HepG2 (cell line): ENCODE data around the gene JAGN1. TPM values are rescaled to one million over a fixed set of nuclear protein-coding genes. Genes with fewer than 3 reads are reported as not detected.
A peak's percentile ranks its signal among the peaks of the same experiment; 100 is the strongest.

ENCODE experiments used
- CENPX ChIP-seq: sonication (generic); formaldehyde crosslinking; IDR thresholded peaks from 2 replicates; pipeline ENCODE4 v1.9.0; 2021; ENCODE audit warnings: mild to moderate bottlenecking, missing genetic modification reagents, moderate library complexity
- GTF2F1 ChIP-seq: fragments of 150-350 bp; IDR thresholded peaks from 2 replicates; pipeline ENCODE4 v1.6.1; 2014; ENCODE audit warnings: low read length
- KDM2A ChIP-seq: sonication (generic); formaldehyde crosslinking; IDR thresholded peaks from 2 replicates; pipeline ENCODE4 v1.4.0; 2020; ENCODE audit warnings: low read depth, missing genetic modification reagents, borderline replicate concordance
- KLF15 ChIP-seq: sonication (generic); formaldehyde crosslinking; IDR thresholded peaks from 2 replicates; pipeline ENCODE4 v1.8.1; 2023; ENCODE audit warnings: borderline replicate concordance, mild to moderate bottlenecking, inconsistent platforms, missing genetic modification reagents, mixed read lengths
- MED8 ChIP-seq: sonication (generic); formaldehyde crosslinking; IDR thresholded peaks from 2 replicates; pipeline ENCODE4 v1.8.1; 2023; ENCODE audit warnings: mild to moderate bottlenecking, missing genetic modification reagents; ENCODE audit not compliant: insufficient replicate concordance
- PCBP1 ChIP-seq: fragments of 200-400 bp; formaldehyde crosslinking; IDR thresholded peaks from 2 replicates; pipeline ENCODE4 v1.6.1; 2017; ENCODE audit warnings: mild to moderate bottlenecking, low read depth, low read length, borderline replicate concordance
- SP2 ChIP-seq: sonication (generic); formaldehyde crosslinking; IDR thresholded peaks from 2 replicates; pipeline ENCODE4 v1.5.1; 2020; ENCODE audit warnings: mild to moderate bottlenecking, missing genetic modification reagents
- ZKSCAN8 ChIP-seq: IDR thresholded peaks from 2 replicates; pipeline ENCODE4 v1.6.1; 2016; ENCODE audit warnings: borderline replicate concordance, missing genetic modification reagents, missing compliant biosample characterization
- ZNF552 ChIP-seq: sonication (generic); formaldehyde crosslinking; IDR thresholded peaks from 2 replicates; pipeline ENCODE4 v1.9.0; 2022; ENCODE audit warnings: missing genetic modification reagents, mild to moderate bottlenecking, borderline replicate concordance
- ZNF709 ChIP-seq: sonication (generic); formaldehyde crosslinking; IDR thresholded peaks from 2 replicates; pipeline ENCODE4 v1.5.0; 2020; ENCODE audit warnings: mild to moderate bottlenecking, missing genetic modification reagents
- polyA plus RNA-seq, 8 experiments: library from polyadenylated mRNA; depleted of rRNA in 3 of 8; stranded (reverse) in 7 of 8; unstranded in 1 of 8; fragments of >200 nt; fragmentation: Illumina TruSeq in 4 of 8; extraction: Trizol in 4 of 8; gene quantifications; 2 replicates each; pipeline versions ENCODE4 v1.2.1 to v1.2.3, GENCODE V29; 2011 to 2016; ENCODE audit warnings: low read depth in 4 of 8, missing spikeins in 1 of 8, mixed read lengths in 1 of 8; ENCODE audit not compliant: insufficient read depth in 1 of 8
- total RNA-seq, 5 experiments: library from RNA; depleted of rRNA; stranded (reverse); fragments of >200 nt; fragmentation: Illumina TruSeq; extraction: Trizol; gene quantifications; 2 replicates each; pipeline ENCODE4 v1.2.3, GENCODE V29; 2016; ENCODE audit warnings: low read depth in 1 of 5
- TF ChIP-seq, protein P1 (sequence below): IDR thresholded peaks from 2 replicates; pipeline ENCODE4 v1.6.1; 2016; ENCODE audit warnings: control low read depth
- TF ChIP-seq, protein P2 (sequence below): sonication (generic); formaldehyde crosslinking; IDR thresholded peaks from 2 replicates; pipeline ENCODE4 v1.8.1; 2022; ENCODE audit warnings: mild to moderate bottlenecking, missing genetic modification reagents
- TF ChIP-seq, protein P3 (sequence below): IDR thresholded peaks from 2 replicates; pipeline ENCODE4 v1.6.1; 2012; ENCODE audit warnings: low read depth, low read length, improper control_type of control experiment
- TF ChIP-seq, protein P4 (sequence below): sonication (generic); formaldehyde crosslinking; IDR thresholded peaks from 2 replicates; pipeline ENCODE4 v1.5.0; 2020; ENCODE audit warnings: missing genetic modification reagents
- TF ChIP-seq, protein P5 (sequence below): sonication (generic); formaldehyde crosslinking; IDR thresholded peaks from 2 replicates; pipeline ENCODE4 v1.5.1; 2020; ENCODE audit warnings: missing genetic modification reagents, mild to moderate bottlenecking, borderline replicate concordance
- TF ChIP-seq, protein P6 (sequence below): IDR thresholded peaks from 2 replicates; pipeline ENCODE4 v1.6.1; 2016
- TF ChIP-seq, protein P7 (sequence below): sonication (generic); formaldehyde crosslinking; IDR thresholded peaks from 2 replicates; pipeline ENCODE4; 2020; ENCODE audit warnings: missing genetic modification reagents, mild to moderate bottlenecking, borderline replicate concordance

JAGN1 gene
- total and polyA plus RNA-seq, 2 of the 13 experiments (the other 11 are each of a cell fraction or from before 2014, with no cell fraction given) = 49.9 to 50.9 TPM

DNA sequence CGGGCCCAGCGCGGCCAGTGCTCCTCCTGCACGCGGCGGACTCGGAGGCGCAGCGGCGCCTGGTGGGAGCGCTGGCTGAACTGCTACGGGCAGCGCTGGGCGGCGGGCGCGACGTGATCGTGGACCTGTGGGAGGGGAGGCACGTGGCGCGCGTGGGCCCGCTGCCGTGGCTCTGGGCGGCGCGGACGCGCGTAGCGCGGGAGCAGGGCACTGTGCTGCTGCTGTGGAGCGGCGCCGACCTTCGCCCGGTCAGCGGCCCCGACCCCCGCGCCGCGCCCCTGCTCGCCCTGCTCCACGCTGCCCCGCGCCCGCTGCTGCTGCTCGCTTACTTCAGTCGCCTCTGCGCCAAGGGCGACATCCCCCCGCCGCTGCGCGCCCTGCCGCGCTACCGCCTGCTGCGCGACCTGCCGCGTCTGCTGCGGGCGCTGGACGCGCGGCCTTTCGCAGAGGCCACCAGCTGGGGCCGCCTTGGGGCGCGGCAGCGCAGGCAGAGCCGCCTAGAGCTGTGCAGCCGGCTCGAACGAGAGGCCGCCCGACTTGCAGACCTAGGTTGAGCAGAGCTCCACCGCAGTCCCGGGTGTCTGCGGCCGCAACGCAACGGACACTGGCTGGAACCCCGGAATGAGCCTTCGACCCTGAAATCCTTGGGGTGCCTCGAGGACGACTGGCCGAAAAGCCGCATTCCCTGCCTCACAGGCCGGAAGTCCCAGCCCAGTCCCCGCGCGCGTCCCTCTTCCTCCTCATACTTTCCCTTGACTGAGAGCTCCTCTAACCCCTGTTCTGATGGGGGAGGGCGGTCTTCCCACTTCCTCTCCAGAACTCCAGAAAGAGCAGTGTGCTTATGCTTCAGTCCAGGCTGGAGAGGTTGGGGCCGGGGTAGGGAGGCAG lies 25.1 kb downstream of the JAGN1 start (continued):
- TF ChIP-seq, protein P1, sequence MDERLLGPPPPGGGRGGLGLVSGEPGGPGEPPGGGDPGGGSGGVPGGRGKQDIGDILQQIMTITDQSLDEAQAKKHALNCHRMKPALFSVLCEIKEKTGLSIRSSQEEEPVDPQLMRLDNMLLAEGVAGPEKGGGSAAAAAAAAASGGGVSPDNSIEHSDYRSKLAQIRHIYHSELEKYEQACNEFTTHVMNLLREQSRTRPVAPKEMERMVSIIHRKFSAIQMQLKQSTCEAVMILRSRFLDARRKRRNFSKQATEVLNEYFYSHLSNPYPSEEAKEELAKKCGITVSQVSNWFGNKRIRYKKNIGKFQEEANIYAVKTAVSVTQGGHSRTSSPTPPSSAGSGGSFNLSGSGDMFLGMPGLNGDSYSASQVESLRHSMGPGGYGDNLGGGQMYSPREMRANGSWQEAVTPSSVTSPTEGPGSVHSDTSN (CRISPR knock-in tag) = no peak
- TF ChIP-seq MED8 (peak; percentile 80), GTF2F1 (no peak), ZNF709 (peak; percentile 53; the same call in 1 of the 2 replicates), ZNF552 (CRISPR knock-in tag) (peak; percentile 74; the same call in 1 of the 2 replicates), CENPX (CRISPR knock-in tag) (no peak), PCBP1 (no peak), SP2 (CRISPR knock-in tag) (no peak), KDM2A (CRISPR knock-in tag) (peak; percentile 53), KLF15 (CRISPR knock-in tag) (peak; percentile 85; the same call in 1 of the 2 replicates), ZKSCAN8 (CRISPR knock-in tag) (no peak)
- TF ChIP-seq, protein P2, sequence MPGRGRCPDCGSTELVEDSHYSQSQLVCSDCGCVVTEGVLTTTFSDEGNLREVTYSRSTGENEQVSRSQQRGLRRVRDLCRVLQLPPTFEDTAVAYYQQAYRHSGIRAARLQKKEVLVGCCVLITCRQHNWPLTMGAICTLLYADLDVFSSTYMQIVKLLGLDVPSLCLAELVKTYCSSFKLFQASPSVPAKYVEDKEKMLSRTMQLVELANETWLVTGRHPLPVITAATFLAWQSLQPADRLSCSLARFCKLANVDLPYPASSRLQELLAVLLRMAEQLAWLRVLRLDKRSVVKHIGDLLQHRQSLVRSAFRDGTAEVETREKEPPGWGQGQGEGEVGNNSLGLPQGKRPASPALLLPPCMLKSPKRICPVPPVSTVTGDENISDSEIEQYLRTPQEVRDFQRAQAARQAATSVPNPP = peak; percentile 72
- TF ChIP-seq, protein P3, sequence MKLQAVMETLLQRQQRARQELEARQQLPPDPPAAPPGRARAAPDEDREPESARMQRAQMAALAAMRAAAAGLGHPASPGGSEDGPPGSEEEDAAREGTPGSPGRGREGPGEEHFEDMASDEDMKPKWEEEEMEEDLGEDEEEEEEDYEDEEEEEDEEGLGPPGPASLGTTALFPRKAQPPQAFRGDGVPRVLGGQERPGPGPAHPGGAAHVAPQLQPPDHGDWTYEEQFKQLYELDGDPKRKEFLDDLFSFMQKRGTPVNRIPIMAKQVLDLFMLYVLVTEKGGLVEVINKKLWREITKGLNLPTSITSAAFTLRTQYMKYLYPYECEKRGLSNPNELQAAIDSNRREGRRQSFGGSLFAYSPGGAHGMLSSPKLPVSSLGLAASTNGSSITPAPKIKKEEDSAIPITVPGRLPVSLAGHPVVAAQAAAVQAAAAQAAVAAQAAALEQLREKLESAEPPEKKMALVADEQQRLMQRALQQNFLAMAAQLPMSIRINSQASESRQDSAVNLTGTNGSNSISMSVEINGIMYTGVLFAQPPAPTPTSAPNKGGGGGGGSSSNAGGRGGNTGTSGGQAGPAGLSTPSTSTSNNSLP = no peak
- TF ChIP-seq, protein P4, sequence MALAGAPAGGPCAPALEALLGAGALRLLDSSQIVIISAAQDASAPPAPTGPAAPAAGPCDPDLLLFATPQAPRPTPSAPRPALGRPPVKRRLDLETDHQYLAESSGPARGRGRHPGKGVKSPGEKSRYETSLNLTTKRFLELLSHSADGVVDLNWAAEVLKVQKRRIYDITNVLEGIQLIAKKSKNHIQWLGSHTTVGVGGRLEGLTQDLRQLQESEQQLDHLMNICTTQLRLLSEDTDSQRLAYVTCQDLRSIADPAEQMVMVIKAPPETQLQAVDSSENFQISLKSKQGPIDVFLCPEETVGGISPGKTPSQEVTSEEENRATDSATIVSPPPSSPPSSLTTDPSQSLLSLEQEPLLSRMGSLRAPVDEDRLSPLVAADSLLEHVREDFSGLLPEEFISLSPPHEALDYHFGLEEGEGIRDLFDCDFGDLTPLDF (CRISPR knock-in tag) = peak; percentile 85
- TF ChIP-seq, protein P5, sequence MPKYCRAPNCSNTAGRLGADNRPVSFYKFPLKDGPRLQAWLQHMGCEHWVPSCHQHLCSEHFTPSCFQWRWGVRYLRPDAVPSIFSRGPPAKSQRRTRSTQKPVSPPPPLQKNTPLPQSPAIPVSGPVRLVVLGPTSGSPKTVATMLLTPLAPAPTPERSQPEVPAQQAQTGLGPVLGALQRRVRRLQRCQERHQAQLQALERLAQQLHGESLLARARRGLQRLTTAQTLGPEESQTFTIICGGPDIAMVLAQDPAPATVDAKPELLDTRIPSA (CRISPR knock-in tag) = no peak
- TF ChIP-seq, protein P6, sequence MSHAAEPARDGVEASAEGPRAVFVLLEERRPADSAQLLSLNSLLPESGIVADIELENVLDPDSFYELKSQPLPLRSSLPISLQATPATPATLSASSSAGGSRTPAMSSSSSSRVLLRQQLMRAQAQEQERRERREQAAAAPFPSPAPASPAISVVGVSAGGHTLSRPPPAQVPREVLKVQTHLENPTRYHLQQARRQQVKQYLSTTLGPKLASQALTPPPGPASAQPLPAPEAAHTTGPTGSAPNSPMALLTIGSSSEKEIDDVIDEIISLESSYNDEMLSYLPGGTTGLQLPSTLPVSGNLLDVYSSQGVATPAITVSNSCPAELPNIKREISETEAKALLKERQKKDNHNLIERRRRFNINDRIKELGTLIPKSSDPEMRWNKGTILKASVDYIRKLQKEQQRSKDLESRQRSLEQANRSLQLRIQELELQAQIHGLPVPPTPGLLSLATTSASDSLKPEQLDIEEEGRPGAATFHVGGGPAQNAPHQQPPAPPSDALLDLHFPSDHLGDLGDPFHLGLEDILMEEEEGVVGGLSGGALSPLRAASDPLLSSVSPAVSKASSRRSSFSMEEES = peak; percentile 62; the same call in 1 of the 2 replicates
- TF ChIP-seq, protein P7, sequence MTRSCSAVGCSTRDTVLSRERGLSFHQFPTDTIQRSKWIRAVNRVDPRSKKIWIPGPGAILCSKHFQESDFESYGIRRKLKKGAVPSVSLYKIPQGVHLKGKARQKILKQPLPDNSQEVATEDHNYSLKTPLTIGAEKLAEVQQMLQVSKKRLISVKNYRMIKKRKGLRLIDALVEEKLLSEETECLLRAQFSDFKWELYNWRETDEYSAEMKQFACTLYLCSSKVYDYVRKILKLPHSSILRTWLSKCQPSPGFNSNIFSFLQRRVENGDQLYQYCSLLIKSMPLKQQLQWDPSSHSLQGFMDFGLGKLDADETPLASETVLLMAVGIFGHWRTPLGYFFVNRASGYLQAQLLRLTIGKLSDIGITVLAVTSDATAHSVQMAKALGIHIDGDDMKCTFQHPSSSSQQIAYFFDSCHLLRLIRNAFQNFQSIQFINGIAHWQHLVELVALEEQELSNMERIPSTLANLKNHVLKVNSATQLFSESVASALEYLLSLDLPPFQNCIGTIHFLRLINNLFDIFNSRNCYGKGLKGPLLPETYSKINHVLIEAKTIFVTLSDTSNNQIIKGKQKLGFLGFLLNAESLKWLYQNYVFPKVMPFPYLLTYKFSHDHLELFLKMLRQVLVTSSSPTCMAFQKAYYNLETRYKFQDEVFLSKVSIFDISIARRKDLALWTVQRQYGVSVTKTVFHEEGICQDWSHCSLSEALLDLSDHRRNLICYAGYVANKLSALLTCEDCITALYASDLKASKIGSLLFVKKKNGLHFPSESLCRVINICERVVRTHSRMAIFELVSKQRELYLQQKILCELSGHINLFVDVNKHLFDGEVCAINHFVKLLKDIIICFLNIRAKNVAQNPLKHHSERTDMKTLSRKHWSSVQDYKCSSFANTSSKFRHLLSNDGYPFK (CRISPR knock-in tag) = no peak
